ENCODE results near the gene AMER3. TPM values are rescaled to one million over a fixed set of nuclear protein-coding genes. Genes with fewer than 3 reads are reported as not detected.

The AMER3 gene
- total and polyA plus RNA-seq, 10 of the 15 experiments (the other 5 are each of a cell fraction or from before 2014, with no cell fraction given), result not detected

DNA sequence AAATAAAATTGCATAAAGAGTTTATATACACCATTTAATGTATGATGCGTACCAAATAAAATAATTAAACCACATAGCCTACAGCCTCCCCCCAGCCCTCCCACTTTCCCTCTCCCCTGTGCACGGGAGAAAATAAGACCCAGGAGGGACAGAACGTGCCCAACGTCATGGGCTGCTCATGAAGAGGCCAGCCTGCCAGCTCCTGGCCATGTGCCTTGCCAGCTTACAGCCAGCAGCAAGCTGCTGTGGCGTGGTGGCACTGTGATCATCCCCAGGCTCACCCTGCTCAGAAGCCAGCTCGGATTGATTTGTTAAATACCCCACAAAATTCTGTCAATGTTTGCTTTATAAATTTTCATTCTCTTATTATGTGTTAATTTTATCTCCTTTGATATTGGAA is 18.9 kb upstream of the AMER3 start:
- in situ Hi-C loops (cut with MboI), result no loop called here
- ChIA-PET POLR2A (no interaction called here), SMC1A (ENCODE audit: uncharacterized antibody, unreplicated experiment) (no interaction called here), CTCF (interaction anchor here (0.7 kb wide), 1 partner anchor 23 kb away, joined by 3 read pairs; no protein-coding TSS in a partner anchor), RAD21 (ENCODE audit: unreplicated experiment) (no interaction called here)
- no peak for DNase-seq (ENCODE audit: low read depth, low spot score)
- Histone ChIP-seq H3K36me3 (ENCODE audit: control insufficient read depth in 2 of 2, insufficient read depth in 2 of 2, low read length in 1 of 2) (no peaks in the 10 kb centered on the region), H3K4me2 (ENCODE audit: control insufficient read depth, insufficient read depth) (no peak overlapping the region), H3K27ac (ENCODE audit: control insufficient read depth, insufficient read depth) (no peak overlapping the region), H3K27me3 (replicated peaks in 1 of 2; ENCODE audit: control insufficient read depth in 2 of 2, insufficient read depth in 2 of 2, low read length in 1 of 2) (no peaks in the 10 kb centered on the region; a peak in 1 of 4 replicates), H4K20me1 (ENCODE audit: control insufficient read depth, insufficient read depth) (no peaks in the 10 kb centered on the region), H3K79me2 (ENCODE audit: control insufficient read depth, insufficient read depth, low read length) (no peaks in the 10 kb centered on the region), H3K9ac (ENCODE audit: control insufficient read depth, insufficient read depth, low read length) (no peak overlapping the region), H3K4me3 (no peak overlapping the region), H3K9me3 (replicated peaks; ENCODE audit: control insufficient read depth, insufficient read depth, low read length) (no peaks in the 10 kb centered on the region), H2AFZ (ENCODE audit: control insufficient read depth, low read depth, low read length) (no peak overlapping the region), H3K4me1 (ENCODE audit: control insufficient read depth, insufficient read depth, low read length) (no peaks in the 10 kb centered on the region)
- no TSS peak for BruUV-seq (replicated peaks)
- intact Hi-C loops (cut with micrococcal nuclease; ENCODE audit: unreplicated experiment), result no loop called here
- WGBS (ENCODE audit: insufficient coverage, insufficient replicate concordance, low lambda C conversion rate, missing lambda C conversion rate), result 26% methylated on average over 6 of the region's 6 CpGs
- no peak for ATAC-seq
- no peak for FAIRE-seq
- TF ChIP-seq CEBPZ (IDR thresholded peaks at IDR 0.05; ENCODE audit: low read depth, low read length) (no peak), BRCA1 (IDR thresholded peaks at IDR 0.05; ENCODE audit: low read depth, low read length) (no peak), ZNF687 (IDR thresholded peaks at IDR 0.05) (no peak), NR2F1 (conservative IDR thresholded peaks at IDR 0.05) (no peak), CHD2 (IDR thresholded peaks at IDR 0.05; ENCODE audit: borderline replicate concordance, low read depth, low read length) (no peak), KLF5 (IDR thresholded peaks at IDR 0.05; ENCODE audit: partially characterized antibody) (no peak)
- TF ChIP-seq, protein P1, sequence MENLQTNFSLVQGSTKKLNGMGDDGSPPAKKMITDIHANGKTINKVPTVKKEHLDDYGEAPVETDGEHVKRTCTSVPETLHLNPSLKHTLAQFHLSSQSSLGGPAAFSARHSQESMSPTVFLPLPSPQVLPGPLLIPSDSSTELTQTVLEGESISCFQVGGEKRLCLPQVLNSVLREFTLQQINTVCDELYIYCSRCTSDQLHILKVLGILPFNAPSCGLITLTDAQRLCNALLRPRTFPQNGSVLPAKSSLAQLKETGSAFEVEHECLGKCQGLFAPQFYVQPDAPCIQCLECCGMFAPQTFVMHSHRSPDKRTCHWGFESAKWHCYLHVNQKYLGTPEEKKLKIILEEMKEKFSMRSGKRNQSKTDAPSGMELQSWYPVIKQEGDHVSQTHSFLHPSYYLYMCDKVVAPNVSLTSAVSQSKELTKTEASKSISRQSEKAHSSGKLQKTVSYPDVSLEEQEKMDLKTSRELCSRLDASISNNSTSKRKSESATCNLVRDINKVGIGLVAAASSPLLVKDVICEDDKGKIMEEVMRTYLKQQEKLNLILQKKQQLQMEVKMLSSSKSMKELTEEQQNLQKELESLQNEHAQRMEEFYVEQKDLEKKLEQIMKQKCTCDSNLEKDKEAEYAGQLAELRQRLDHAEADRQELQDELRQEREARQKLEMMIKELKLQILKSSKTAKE (IDR thresholded peaks at IDR 0.05; ENCODE audit: low read depth, poor library complexity, severe bottlenecking), result no peak
- TF ChIP-seq, protein P2, sequence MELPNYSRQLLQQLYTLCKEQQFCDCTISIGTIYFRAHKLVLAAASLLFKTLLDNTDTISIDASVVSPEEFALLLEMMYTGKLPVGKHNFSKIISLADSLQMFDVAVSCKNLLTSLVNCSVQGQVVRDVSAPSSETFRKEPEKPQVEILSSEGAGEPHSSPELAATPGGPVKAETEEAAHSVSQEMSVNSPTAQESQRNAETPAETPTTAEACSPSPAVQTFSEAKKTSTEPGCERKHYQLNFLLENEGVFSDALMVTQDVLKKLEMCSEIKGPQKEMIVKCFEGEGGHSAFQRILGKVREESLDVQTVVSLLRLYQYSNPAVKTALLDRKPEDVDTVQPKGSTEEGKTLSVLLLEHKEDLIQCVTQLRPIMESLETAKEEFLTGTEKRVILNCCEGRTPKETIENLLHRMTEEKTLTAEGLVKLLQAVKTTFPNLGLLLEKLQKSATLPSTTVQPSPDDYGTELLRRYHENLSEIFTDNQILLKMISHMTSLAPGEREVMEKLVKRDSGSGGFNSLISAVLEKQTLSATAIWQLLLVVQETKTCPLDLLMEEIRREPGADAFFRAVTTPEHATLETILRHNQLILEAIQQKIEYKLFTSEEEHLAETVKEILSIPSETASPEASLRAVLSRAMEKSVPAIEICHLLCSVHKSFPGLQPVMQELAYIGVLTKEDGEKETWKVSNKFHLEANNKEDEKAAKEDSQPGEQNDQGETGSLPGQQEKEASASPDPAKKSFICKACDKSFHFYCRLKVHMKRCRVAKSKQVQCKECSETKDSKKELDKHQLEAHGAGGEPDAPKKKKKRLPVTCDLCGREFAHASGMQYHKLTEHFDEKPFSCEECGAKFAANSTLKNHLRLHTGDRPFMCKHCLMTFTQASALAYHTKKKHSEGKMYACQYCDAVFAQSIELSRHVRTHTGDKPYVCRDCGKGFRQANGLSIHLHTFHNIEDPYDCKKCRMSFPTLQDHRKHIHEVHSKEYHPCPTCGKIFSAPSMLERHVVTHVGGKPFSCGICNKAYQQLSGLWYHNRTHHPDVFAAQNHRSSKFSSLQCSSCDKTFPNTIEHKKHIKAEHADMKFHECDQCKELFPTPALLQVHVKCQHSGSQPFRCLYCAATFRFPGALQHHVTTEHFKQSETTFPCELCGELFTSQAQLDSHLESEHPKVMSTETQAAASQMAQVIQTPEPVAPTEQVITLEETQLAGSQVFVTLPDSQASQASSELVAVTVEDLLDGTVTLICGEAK (IDR thresholded peaks at IDR 0.05; ENCODE audit: borderline replicate concordance), result no peak
